K562 (cell line): ENCODE data around the gene GTPBP6. TPM values are rescaled to one million over a fixed set of nuclear protein-coding genes. Genes with fewer than 3 reads are reported as not detected.

Experiments
- ATAC-seq: fragments of 200-7000 bp; cut with Tn5 transposase; 3 replicates; pipeline ENCODE4 v1.9.1; 2020; ENCODE audit warnings: moderate library complexity
- BruUV-seq: library from RNA; stranded (reverse); fragments of 400-500 nt; replicated peaks from 2 replicates; lab custom pipeline; 2021; lab: Mats Ljungman, UMichigan
- CTCF ChIA-PET: fragments of 300-600 bp; formaldehyde crosslinking; extraction: SDS; loops from one replicate; lab custom pipeline; 2021; ENCODE audit warnings: low intra/inter-chr PET ratio; lab: Yijun Ruan, JAX
- POLR2A ChIA-PET: fragments of 300-600, 350-650 bp; sonication (Branson Sonifier 250); formaldehyde crosslinking; extraction: SDS; loops from one replicate; lab custom pipeline; 2021; ENCODE audit warnings: antibody characterized with exemption, inconsistent platforms; lab: Yijun Ruan, JAX
- DNase-seq, 4 experiments: peaks; one replicate each; pipeline versions ENCODE4 v3.0.0 to v3.0.0-alpha.2; 2011 to 2018; ENCODE audit warnings: low spot score in 3 of 4, mixed read lengths in 3 of 4; ENCODE audit errors: extremely low read depth in 1 of 4
- FAIRE-seq: peaks from 2 replicates; lab custom pipeline; 2011; peaks lifted over from hg19 to GRCh38; lab: Jason Lieb, UNC
- H2AFZ ChIP-seq: 2 replicates; pipeline ENCODE4 v1.6.0; 2011; ENCODE audit warnings: low read depth, low read length, control low read depth, inconsistent platforms
- H3K27ac ChIP-seq: fragments of 200-600 bp; 3 replicates; pipeline ENCODE4 v1.8.0; 2011; ENCODE audit warnings: low read depth, mild to moderate bottlenecking, control low read depth, inconsistent platforms, low read length, moderate library complexity, mixed read lengths; ENCODE audit errors: extremely low read depth
- H3K27me3 ChIP-seq, 2 experiments: fragments of 300-600 bp in 1 of 2; 2 replicates in 1 of 2; 3 replicates in 1 of 2; pipeline versions ENCODE4 v1.6.0 to v1.8.0; 2011; ENCODE audit warnings: inconsistent platforms in 2 of 2, low read length in 2 of 2, mild to moderate bottlenecking in 1 of 2, mixed read lengths in 1 of 2, moderate library complexity in 1 of 2; ENCODE audit not compliant: control insufficient read depth in 2 of 2, insufficient read depth in 2 of 2
- H3K36me3 ChIP-seq: fragments of 300-600 bp; 3 replicates; pipeline ENCODE4 v1.8.0; 2011; ENCODE audit warnings: mild to moderate bottlenecking, low read length, inconsistent platforms; ENCODE audit not compliant: control insufficient read depth, insufficient read depth
- H3K4me1 ChIP-seq, 2 experiments: fragments of 200-600 bp in 1 of 2; replicated peaks in 1 of 2; 2 replicates in 1 of 2; 3 replicates in 1 of 2; pipeline versions ENCODE4 v1.5.1 to v1.8.0; 2011; ENCODE audit warnings: inconsistent platforms in 2 of 2, low read length in 2 of 2, mild to moderate bottlenecking in 1 of 2, mixed read lengths in 1 of 2, moderate library complexity in 1 of 2; ENCODE audit not compliant: control insufficient read depth in 2 of 2, insufficient read depth in 2 of 2
- H3K4me2 ChIP-seq: 2 replicates; pipeline ENCODE4 v1.6.1; 2011; ENCODE audit warnings: low read length, control low read depth, inconsistent platforms, mixed read lengths; ENCODE audit not compliant: insufficient read depth
- H3K4me3 ChIP-seq: fragments of 200-600 bp; sonication (generic), shearing (Covaris generic); 2 replicates; pipeline ENCODE4 v1.5.1; 2016; ENCODE audit warnings: control low read depth, inconsistent platforms
- H3K79me2 ChIP-seq: fragments of 200-600 bp; 3 replicates; pipeline ENCODE4 v1.8.0; 2011; ENCODE audit warnings: low read length, inconsistent platforms; ENCODE audit not compliant: control insufficient read depth, insufficient read depth
- H3K9ac ChIP-seq, 2 experiments: 2 replicates each; pipeline versions ENCODE4 v1.6.0 to v1.6.1; 2011; ENCODE audit warnings: low read depth in 2 of 2, low read length in 2 of 2, control low read depth in 1 of 2, inconsistent platforms in 1 of 2, mild to moderate bottlenecking in 1 of 2, mixed read lengths in 1 of 2; ENCODE audit not compliant: insufficient read depth in 1 of 2
- H3K9me1 ChIP-seq: one replicate; pipeline ENCODE4 v1.6.0; 2011; ENCODE audit warnings: inconsistent platforms, mild to moderate bottlenecking, low read length, moderate library complexity; ENCODE audit not compliant: control insufficient read depth, insufficient read depth
- H3K9me3 ChIP-seq: replicated peaks from 2 replicates; pipeline ENCODE4 v1.5.1; 2011; ENCODE audit warnings: low read depth, low read length, inconsistent platforms; ENCODE audit not compliant: control insufficient read depth, insufficient read depth
- H4K20me1 ChIP-seq: replicated peaks from 2 replicates; pipeline ENCODE4 v1.6.1; 2011; ENCODE audit warnings: low read length, inconsistent platforms, mixed read lengths; ENCODE audit not compliant: control insufficient read depth, insufficient read depth
- CEBPB ChIP-seq: fragments of 450-650 bp; IDR thresholded peaks from 2 replicates; pipeline ENCODE4 v1.6.1; 2016; ENCODE audit warnings: missing genetic modification characterization, missing compliant biosample characterization
- NELFE ChIP-seq: IDR thresholded peaks from 2 replicates; pipeline ENCODE4 v1.6.1; 2011; ENCODE audit warnings: mild to moderate bottlenecking; ENCODE audit not compliant: insufficient read depth, insufficient read length
- RBM14 ChIP-seq: fragments of 200-400 bp; formaldehyde crosslinking; IDR thresholded peaks from 2 replicates; pipeline ENCODE4 v1.6.1; 2018; ENCODE audit warnings: low read depth, mild to moderate bottlenecking, low read length, moderate library complexity, borderline replicate concordance; ENCODE audit not compliant: insufficient read depth
- TBL1XR1 ChIP-seq, 2 experiments: IDR thresholded peaks; 2 replicates each; pipeline ENCODE4 v1.6.1; 2012; ENCODE audit warnings: improper control_type of control experiment in 2 of 2, low read length in 2 of 2, mild to moderate bottlenecking in 1 of 2
- ZEB2 ChIP-seq: fragments of 450-650 bp; IDR thresholded peaks from 2 replicates; pipeline ENCODE4 v1.6.1; 2016
- WGBS: fragments of 100-300 bp; shearing (Covaris generic); methylation state at CpG from one replicate; pipeline ENCODE4 v1.1.6; 2016; ENCODE audit warnings: low coverage, mixed read lengths; ENCODE audit not compliant: insufficient coverage; ENCODE audit errors: missing lambda C conversion rate; 5-methylcytosine and 5-hydroxymethylcytosine counted together
- in situ Hi-C: fragments of 300-500 bp; cut with MboI; formaldehyde crosslinking; loops from 4 replicates; pipeline ENCODE4 v1.15.0; 2018; ENCODE audit warnings: inconsistent platforms, mixed read lengths
- intact Hi-C: fragments of 100-400 bp; cut with micrococcal nuclease; formaldehyde crosslinking; loops from 2 replicates; pipeline ENCODE4 v1.14.2; 2022
- polyA plus RNA-seq, 8 experiments: library from polyadenylated mRNA; depleted of rRNA in 4 of 8; stranded (reverse) in 5 of 8; unstranded in 3 of 8; fragments of >200 nt; fragmentation: Nextera tagmentation in 2 of 8; fragmentation: Illumina TruSeq in 1 of 8; extraction: Ambion mirVana in 2 of 8; extraction: Trizol in 1 of 8; gene quantifications; 2 replicates each; pipeline versions ENCODE4 v1.2.1 to v1.2.3, GENCODE V29; 2011 to 2014; ENCODE audit warnings: inconsistent platforms in 1 of 8, missing spikeins in 1 of 8
- total RNA-seq, 7 experiments: library from RNA; depleted of rRNA in 6 of 7; stranded (reverse); fragments of >200 nt in 6 of 7; fragmentation: Illumina TruSeq in 2 of 7; extraction: Trizol in 2 of 7; gene quantifications; 2 replicates each; pipeline versions ENCODE4 v1.2.1 to v1.2.3, GENCODE V29; 2011 to 2021; ENCODE audit warnings: low replicate concordance in 1 of 7
- TF ChIP-seq, protein P1 (sequence below): sonication (generic); IDR thresholded peaks from 2 replicates; pipeline ENCODE4 v1.6.1; 2016
- TF ChIP-seq, protein P2 (sequence below): fragments of 150-350 bp; IDR thresholded peaks from 2 replicates; pipeline ENCODE4 v1.6.1; 2014; ENCODE audit warnings: low read depth, mild to moderate bottlenecking, low read length, borderline replicate concordance

The GTPBP6 gene
- total and polyA plus RNA-seq, 9 of the 15 experiments (the other 6 are each of a cell fraction or from before 2014, with no cell fraction given): 0.24 to 35.2 (median 8.0) TPM

DNA sequence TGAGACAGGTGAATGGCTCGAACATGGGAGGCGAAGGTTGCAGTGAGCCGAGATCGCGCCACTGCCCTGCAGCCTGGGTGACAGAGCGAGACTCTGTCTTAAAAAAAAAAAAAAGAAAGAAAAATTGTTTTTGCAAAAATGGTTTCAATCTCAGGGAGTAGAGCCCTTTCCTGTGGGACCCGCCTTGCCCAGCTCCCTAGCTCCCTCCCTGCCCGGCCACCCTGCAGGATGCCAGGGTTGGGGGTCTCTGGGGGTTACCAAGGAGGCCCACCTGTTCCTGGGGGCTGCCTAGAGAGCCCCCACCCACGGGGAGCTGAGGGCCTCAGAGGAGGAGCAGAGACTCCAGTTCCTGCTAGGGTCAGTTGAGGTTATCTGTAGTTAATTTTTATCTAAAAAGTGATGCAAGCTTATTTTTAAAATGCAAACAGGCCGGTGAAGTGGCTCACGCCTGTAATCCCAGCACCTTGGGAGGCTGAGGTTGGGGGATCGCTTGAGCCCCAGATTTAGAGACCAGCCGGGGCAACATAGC, 56.2 kb downstream of the GTPBP6 start:
- BruUV-seq: no TSS peak
- Histone ChIP-seq H2AFZ (no peak overlapping the region), H3K79me2 (no peaks in the 10 kb centered on the region), H3K4me3 (no peak overlapping the region), H3K9me1 (no peaks in the 10 kb centered on the region), H4K20me1 (0 out of 2 replicates have a peak, but pooled peaks cover 5% of the 10 kb centered on the region), H3K36me3 (no peaks in the 10 kb centered on the region), H3K9ac (no peak overlapping the region), H3K27ac (no peak overlapping the region), H3K4me2 (no peak overlapping the region), H3K27me3 (no peaks in the 10 kb centered on the region; a peak in 1 of 5 replicates), H3K4me1 (peaks cover 9 to 20% of the 10 kb centered on the region in 2 experiments), H3K9me3 (no peaks in the 10 kb centered on the region)
- DNase-seq (no peak), ATAC-seq (no peak), FAIRE-seq (no peak)
- intact Hi-C loops: no loop called here
- 18% methylated on average over 9 of the region's 13 CpGs for WGBS
- ChIA-PET POLR2A (no interaction called here), CTCF (no interaction called here)
- in situ Hi-C loops: no loop called here
- TF ChIP-seq TBL1XR1 (IDR thresholded peaks at IDR 0.05; ENCODE audit: low read length in 2 of 2) (no peak), CEBPB (tag) (0 out of 2 replicates have a peak, but pooled peaks have one; percentile 20), RBM14 (no peak), ZEB2 (no peak)

DNA sequence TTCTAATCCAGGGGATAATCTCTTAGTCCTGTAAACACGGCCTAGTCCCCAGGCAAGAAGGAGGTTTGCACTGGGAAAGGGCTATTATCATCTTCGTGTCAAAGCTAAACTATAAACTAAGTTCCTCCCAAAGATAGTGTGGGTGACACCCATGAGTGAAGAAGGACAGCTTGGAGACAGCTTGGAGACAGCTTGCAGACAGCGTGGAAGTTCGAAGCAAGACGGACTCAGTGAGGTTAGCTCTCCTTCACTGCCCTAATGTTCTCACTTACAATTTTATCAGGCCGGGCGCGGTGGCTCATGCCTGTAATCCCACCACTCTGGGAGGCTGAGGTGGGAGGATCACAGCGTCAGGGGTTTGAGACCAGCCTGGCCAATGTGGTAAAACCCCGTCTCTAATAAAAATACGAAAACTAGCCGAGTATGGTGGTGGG, 56.7 kb downstream of the GTPBP6 start:
- Histone ChIP-seq H3K36me3 (no peaks in the 10 kb centered on the region), H3K9ac (0 out of 4 replicates have a peak overlapping the region, but pooled peaks of 1 of the 2 experiments have one; percentile 22), H3K4me3 (no peak overlapping the region), H3K9me3 (no peaks in the 10 kb centered on the region), H3K27me3 (no peaks in the 10 kb centered on the region; a peak in 1 of 5 replicates), H4K20me1 (0 out of 2 replicates have a peak, but pooled peaks cover 5% of the 10 kb centered on the region), H3K27ac (no peak overlapping the region), H3K4me1 (peaks cover 9 to 20% of the 10 kb centered on the region in 2 experiments), H3K9me1 (no peaks in the 10 kb centered on the region), H3K79me2 (no peaks in the 10 kb centered on the region), H3K4me2 (no peak overlapping the region), H2AFZ (no peak overlapping the region)
- POLR2A ChIA-PET: no interaction called here
- WGBS: 28% methylated on average over 9 of the region's 12 CpGs
- ATAC-seq (peak; percentile 42), DNase-seq (peak in 1 of 4 experiments; percentile 3), FAIRE-seq (no peak)
- CTCF ChIA-PET: no interaction called here
- in situ Hi-C loops (no loop called here), intact Hi-C loops (no loop called here)
- TF ChIP-seq NELFE: no peak
- TF ChIP-seq, protein P1, sequence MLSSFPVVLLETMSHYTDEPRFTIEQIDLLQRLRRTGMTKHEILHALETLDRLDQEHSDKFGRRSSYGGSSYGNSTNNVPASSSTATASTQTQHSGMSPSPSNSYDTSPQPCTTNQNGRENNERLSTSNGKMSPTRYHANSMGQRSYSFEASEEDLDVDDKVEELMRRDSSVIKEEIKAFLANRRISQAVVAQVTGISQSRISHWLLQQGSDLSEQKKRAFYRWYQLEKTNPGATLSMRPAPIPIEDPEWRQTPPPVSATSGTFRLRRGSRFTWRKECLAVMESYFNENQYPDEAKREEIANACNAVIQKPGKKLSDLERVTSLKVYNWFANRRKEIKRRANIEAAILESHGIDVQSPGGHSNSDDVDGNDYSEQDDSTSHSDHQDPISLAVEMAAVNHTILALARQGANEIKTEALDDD: peak; percentile 63; the same call in 1 of the 2 replicates
- TF ChIP-seq, protein P2, sequence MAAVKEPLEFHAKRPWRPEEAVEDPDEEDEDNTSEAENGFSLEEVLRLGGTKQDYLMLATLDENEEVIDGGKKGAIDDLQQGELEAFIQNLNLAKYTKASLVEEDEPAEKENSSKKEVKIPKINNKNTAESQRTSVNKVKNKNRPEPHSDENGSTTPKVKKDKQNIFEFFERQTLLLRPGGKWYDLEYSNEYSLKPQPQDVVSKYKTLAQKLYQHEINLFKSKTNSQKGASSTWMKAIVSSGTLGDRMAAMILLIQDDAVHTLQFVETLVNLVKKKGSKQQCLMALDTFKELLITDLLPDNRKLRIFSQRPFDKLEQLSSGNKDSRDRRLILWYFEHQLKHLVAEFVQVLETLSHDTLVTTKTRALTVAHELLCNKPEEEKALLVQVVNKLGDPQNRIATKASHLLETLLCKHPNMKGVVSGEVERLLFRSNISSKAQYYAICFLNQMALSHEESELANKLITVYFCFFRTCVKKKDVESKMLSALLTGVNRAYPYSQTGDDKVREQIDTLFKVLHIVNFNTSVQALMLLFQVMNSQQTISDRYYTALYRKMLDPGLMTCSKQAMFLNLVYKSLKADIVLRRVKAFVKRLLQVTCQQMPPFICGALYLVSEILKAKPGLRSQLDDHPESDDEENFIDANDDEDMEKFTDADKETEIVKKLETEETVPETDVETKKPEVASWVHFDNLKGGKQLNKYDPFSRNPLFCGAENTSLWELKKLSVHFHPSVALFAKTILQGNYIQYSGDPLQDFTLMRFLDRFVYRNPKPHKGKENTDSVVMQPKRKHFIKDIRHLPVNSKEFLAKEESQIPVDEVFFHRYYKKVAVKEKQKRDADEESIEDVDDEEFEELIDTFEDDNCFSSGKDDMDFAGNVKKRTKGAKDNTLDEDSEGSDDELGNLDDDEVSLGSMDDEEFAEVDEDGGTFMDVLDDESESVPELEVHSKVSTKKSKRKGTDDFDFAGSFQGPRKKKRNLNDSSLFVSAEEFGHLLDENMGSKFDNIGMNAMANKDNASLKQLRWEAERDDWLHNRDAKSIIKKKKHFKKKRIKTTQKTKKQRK: no peak
- BruUV-seq: no TSS peak
